ENCODE measurements around the gene CHST11. TPM values are rescaled to one million over a fixed set of nuclear protein-coding genes. Genes with fewer than 3 reads are reported as not detected.

The CHST11 gene
- total RNA-seq, 1 experiment from 2014 or later = 0.25 TPM

- intact Hi-C loops (cut with micrococcal nuclease; ENCODE audit: unreplicated experiment) = no loop called here
- Mint-ChIP-seq H3K27me3 (ENCODE audit: insufficient read depth, unreplicated experiment) (peaks cover 2% of the 10 kb centered on the region), H3K4me3 (ENCODE audit: unreplicated experiment) (no peak overlapping the region), H3K27ac (ENCODE audit: unreplicated experiment) (no peak overlapping the region), H3K36me3 (ENCODE audit: insufficient read depth, unreplicated experiment) (no peaks in the 10 kb centered on the region), H3K4me1 (ENCODE audit: low read depth, unreplicated experiment) (no peaks in the 10 kb centered on the region), H3K9me3 (ENCODE audit: unreplicated experiment) (no peaks in the 10 kb centered on the region)
- Histone ChIP-seq H3K36me3 (ENCODE audit: control insufficient read depth, insufficient read depth, low read length) (no peaks in the 10 kb centered on the region), H3K4me1 (no peaks in the 10 kb centered on the region), H3K27me3 (replicated peaks; ENCODE audit: control insufficient read depth, insufficient read depth, low read length) (no peaks in the 10 kb centered on the region), H3K4me3 (ENCODE audit: low read depth, low read length) (no peak overlapping the region), H3K9me3 (no peaks in the 10 kb centered on the region)
- no peak for DNase-seq
- ChIA-PET POLR2A (no interaction called here), CTCF (no interaction called here)
- TF ChIP-seq, protein P1, sequence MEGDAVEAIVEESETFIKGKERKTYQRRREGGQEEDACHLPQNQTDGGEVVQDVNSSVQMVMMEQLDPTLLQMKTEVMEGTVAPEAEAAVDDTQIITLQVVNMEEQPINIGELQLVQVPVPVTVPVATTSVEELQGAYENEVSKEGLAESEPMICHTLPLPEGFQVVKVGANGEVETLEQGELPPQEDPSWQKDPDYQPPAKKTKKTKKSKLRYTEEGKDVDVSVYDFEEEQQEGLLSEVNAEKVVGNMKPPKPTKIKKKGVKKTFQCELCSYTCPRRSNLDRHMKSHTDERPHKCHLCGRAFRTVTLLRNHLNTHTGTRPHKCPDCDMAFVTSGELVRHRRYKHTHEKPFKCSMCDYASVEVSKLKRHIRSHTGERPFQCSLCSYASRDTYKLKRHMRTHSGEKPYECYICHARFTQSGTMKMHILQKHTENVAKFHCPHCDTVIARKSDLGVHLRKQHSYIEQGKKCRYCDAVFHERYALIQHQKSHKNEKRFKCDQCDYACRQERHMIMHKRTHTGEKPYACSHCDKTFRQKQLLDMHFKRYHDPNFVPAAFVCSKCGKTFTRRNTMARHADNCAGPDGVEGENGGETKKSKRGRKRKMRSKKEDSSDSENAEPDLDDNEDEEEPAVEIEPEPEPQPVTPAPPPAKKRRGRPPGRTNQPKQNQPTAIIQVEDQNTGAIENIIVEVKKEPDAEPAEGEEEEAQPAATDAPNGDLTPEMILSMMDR (IDR thresholded peaks at IDR 0.05; ENCODE audit: insufficient read depth in 1 of 2, low read depth in 1 of 2, low read length in 1 of 2, severe bottlenecking in 1 of 2, unreplicated experiment in 1 of 2) = no peak
- BruUV-seq (replicated peaks) = no TSS peak
Observed at GRCh38 chr12:104710940-104711689, 254.4 kb downstream of the CHST11 start.

DNA sequence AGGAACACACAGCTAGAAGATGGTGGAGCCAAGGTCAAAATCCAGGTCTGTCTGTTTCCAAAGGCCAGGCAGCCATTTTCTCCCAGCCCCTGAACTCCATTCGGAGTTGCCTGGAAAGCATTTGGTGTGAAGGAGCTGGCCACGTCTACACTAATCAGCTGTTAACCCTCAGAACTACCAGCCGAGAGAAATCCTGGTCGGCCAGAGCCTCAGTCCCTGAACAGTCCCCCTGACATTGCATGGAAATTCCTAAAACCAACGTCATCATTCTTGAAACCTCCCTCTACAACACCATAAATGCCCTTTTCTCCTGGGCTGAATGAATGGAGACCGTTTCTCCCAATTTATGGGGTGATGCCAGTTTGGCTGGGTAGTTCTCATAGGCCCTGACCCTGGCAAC is 255.7 kb downstream of the CHST11 start:
- no peaks in the 10 kb centered on the region for H3K36me3 ChIP-seq (ENCODE audit: control insufficient read depth, insufficient read depth, low read length)
- no peak overlapping the region for H3K4me3 Mint-ChIP-seq (ENCODE audit: unreplicated experiment)
- no peak for DNase-seq
- no peaks in the 10 kb centered on the region for H3K4me1 ChIP-seq
- H3K9me3 ChIP-seq = no peaks in the 10 kb centered on the region
- BruUV-seq (replicated peaks) = no TSS peak
- no peak overlapping the region for H3K4me3 ChIP-seq (ENCODE audit: low read depth, low read length)
- H3K27me3 ChIP-seq (replicated peaks; ENCODE audit: control insufficient read depth, insufficient read depth, low read length) = no peaks in the 10 kb centered on the region
- H3K27me3 Mint-ChIP-seq (ENCODE audit: insufficient read depth, unreplicated experiment) = peaks cover 2% of the 10 kb centered on the region
- ChIA-PET CTCF (no interaction called here), POLR2A (no interaction called here)
- H3K36me3 Mint-ChIP-seq (ENCODE audit: insufficient read depth, unreplicated experiment) = no peaks in the 10 kb centered on the region
- TF ChIP-seq, protein P1 (IDR thresholded peaks at IDR 0.05; ENCODE audit: insufficient read depth in 1 of 2, low read depth in 1 of 2, low read length in 1 of 2, severe bottlenecking in 1 of 2, unreplicated experiment in 1 of 2) = no peak
- no peaks in the 10 kb centered on the region for H3K9me3 Mint-ChIP-seq (ENCODE audit: unreplicated experiment)
- H3K27ac Mint-ChIP-seq (ENCODE audit: unreplicated experiment) = no peak overlapping the region
- intact Hi-C loops (cut with micrococcal nuclease; ENCODE audit: unreplicated experiment) = no loop called here
- H3K4me1 Mint-ChIP-seq (ENCODE audit: low read depth, unreplicated experiment) = no peaks in the 10 kb centered on the region

DNA sequence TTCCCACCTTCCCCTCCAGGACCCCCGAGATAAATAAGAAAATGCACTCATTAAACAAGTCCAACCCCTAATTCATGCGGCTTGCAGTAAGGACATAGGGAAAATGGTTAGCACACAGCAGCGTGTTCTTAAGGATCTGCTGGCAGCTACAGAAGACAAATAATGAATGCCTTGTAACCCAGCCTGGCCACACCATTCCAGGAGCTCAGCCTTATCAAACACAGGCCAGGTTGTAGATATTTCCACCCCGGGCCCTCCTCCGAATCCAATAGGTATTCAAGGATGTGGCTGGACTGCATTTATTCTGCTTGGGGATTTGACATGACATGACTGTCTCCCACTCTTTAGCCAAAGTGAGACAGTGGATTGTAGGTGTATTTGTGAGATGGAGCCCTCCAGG is 256.2 kb downstream of the CHST11 start:
- H3K4me1 ChIP-seq = no peaks in the 10 kb centered on the region
- Mint-ChIP-seq H3K9me3 (ENCODE audit: unreplicated experiment) (no peaks in the 10 kb centered on the region), H3K36me3 (ENCODE audit: insufficient read depth, unreplicated experiment) (no peaks in the 10 kb centered on the region), H3K4me3 (ENCODE audit: unreplicated experiment) (no peak overlapping the region), H3K27ac (ENCODE audit: unreplicated experiment) (no peak overlapping the region), H3K4me1 (ENCODE audit: low read depth, unreplicated experiment) (no peaks in the 10 kb centered on the region), H3K27me3 (ENCODE audit: insufficient read depth, unreplicated experiment) (peaks cover 2% of the 10 kb centered on the region)
- no peak for DNase-seq
- H3K27me3 ChIP-seq (replicated peaks; ENCODE audit: control insufficient read depth, insufficient read depth, low read length) = no peaks in the 10 kb centered on the region
- no peaks in the 10 kb centered on the region for H3K9me3 ChIP-seq
- no peak overlapping the region for H3K4me3 ChIP-seq (ENCODE audit: low read depth, low read length)
- no TSS peak for BruUV-seq (replicated peaks)
- H3K36me3 ChIP-seq (ENCODE audit: control insufficient read depth, insufficient read depth, low read length) = no peaks in the 10 kb centered on the region
- intact Hi-C loops (cut with micrococcal nuclease; ENCODE audit: unreplicated experiment) = no loop called here
- CTCF ChIA-PET = no interaction called here
- TF ChIP-seq, protein P1 (IDR thresholded peaks at IDR 0.05; ENCODE audit: insufficient read depth in 1 of 2, low read depth in 1 of 2, low read length in 1 of 2, severe bottlenecking in 1 of 2, unreplicated experiment in 1 of 2) = no peak
- POLR2A ChIA-PET = no interaction called here

All from Caco-2 (cell line).